Kidney (tissue), 14 donors: ENCODE measurements around the gene CLCN5. TPM values are rescaled to one million over a fixed set of nuclear protein-coding genes. Genes with fewer than 3 reads are reported as not detected.
A peak's percentile ranks its signal among the peaks of the same experiment; 100 is the strongest.

ENCODE experiments used
- DNase-seq, 5 donors: peaks; one replicate each; pipeline ENCODE4 v3.0.0-alpha.2; 2013 to 2020
- FAIRE-seq: peaks from 2 replicates; lab custom pipeline; 2012; peaks lifted over from hg19 to GRCh38; lab: Jason Lieb, UNC
- H3K27ac ChIP-seq, 2 donors: one replicate each; pipeline ENCODE4 v1.7.0; 2013; ENCODE audit warnings: low read depth in 2 of 2, low read length in 2 of 2, inconsistent platforms in 1 of 2
- H3K27me3 ChIP-seq: one replicate; pipeline ENCODE4 v1.7.1; 2013; ENCODE audit warnings: low read length, inconsistent platforms; ENCODE audit not compliant: control insufficient read depth, insufficient read depth
- H3K36me3 ChIP-seq, 3 donors: one replicate each; pipeline versions ENCODE4 v1.7.0 to v1.7.1; 2013; ENCODE audit warnings: low read length in 3 of 3, control low read depth in 1 of 3, inconsistent platforms in 1 of 3; ENCODE audit not compliant: insufficient read depth in 3 of 3, control insufficient read depth in 2 of 3
- H3K4me1 ChIP-seq, 3 donors: one replicate each; pipeline versions ENCODE4 v1.7.0 to v1.7.1; 2013; ENCODE audit warnings: low read length in 3 of 3, inconsistent platforms in 1 of 3, low read depth in 1 of 3; ENCODE audit not compliant: control insufficient read depth in 2 of 3, insufficient read depth in 2 of 3
- H3K4me3 ChIP-seq, 3 donors: one replicate each; pipeline versions ENCODE4 v1.7.0 to v1.8.1; 2013; ENCODE audit warnings: low read length in 3 of 3, control low read depth in 1 of 3, inconsistent platforms in 1 of 3
- H3K9ac ChIP-seq, 3 donors: one replicate each; pipeline versions ENCODE4 v1.7.0 to v1.7.1; 2013; ENCODE audit warnings: low read length in 3 of 3, control low read depth in 1 of 3, inconsistent platforms in 1 of 3
- H3K9me3 ChIP-seq, 3 donors: one replicate each; pipeline versions ENCODE4 v1.7.0 to v1.7.1; 2013; ENCODE audit warnings: low read length in 3 of 3, control low read depth in 1 of 3, inconsistent platforms in 1 of 3; ENCODE audit not compliant: control insufficient read depth in 2 of 3, insufficient read depth in 1 of 3
- intact Hi-C: fragments of 100-400 bp; cut with DNase I; formaldehyde crosslinking; loops from one replicate; pipeline ENCODE4 v1.11.1; 2022
- polyA plus RNA-seq: library from polyadenylated mRNA; stranded (reverse); fragments of 350-450 nt; fragmentation: Illumina TruSeq; extraction: RNeasy Lipid Tissue Mini Kit (QIAGEN cat#74804); gene quantifications from one replicate; pipeline ENCODE4 v1.2.3, GENCODE V29; 2014; ENCODE audit warnings: low read depth, low replicate concordance; ENCODE audit not compliant: insufficient read depth
- total RNA-seq: library from RNA; stranded (reverse); fragmentation: NEBNext Ultra II Directional; extraction: Animal tissue kit (Norgen Biotek cat#: 25700); gene quantifications from one replicate; pipeline ENCODE4 v1.2.1, GENCODE V29; 2021
- TF ChIP-seq, protein P1 (sequence below): IDR thresholded peaks from 3 replicates; pipeline ENCODE4 v1.5.1; 2012; ENCODE audit warnings: mild to moderate bottlenecking, moderate library complexity, borderline replicate concordance; ENCODE audit not compliant: insufficient read depth; ENCODE audit errors: extremely low read depth
- donor health status: control.
- donor health status: control.
- donor health status: control.
- donor health status: control.
- donor health status: control.
- donor health status: DM: yes; HTN: yes; CAD: no.
- donor health status: Normal renal cell carcinoma (clear cell type).

The CLCN5 gene
- total and polyA plus RNA-seq, 2 donors from 2014 or later, result 21.1 to 29.7 TPM

DNA sequence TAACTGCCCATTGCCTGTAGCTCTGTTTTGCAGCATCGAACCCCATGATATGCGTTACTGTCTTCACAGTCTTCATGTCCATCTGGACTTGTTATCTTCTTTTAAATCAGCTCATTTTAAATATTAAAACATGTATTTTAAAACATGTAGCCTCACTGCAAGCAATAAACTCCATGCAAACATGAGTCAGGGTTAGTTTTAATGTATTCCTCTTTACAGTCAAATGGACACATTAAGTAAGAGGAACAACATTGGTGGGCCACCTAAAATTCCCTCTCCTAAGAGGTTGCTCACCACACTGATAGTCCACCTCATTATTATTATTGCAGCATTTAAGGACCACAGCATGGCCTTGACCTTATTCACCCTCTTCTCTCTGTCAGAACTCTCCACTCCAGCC lies 74.1 kb downstream of the CLCN5 start:
- no peak for DNase-seq
- no peak overlapping the region for H3K27ac ChIP-seq
- H3K27me3 ChIP-seq, result no peaks in the 10 kb centered on the region
- no peaks in the 10 kb centered on the region for H3K36me3 ChIP-seq
- H3K9ac ChIP-seq, result no peak overlapping the region
- H3K4me1 ChIP-seq, result peaks cover 0 to 12% (median 7%) of the 10 kb centered on the region in 3 donors
- FAIRE-seq, result no peak
- intact Hi-C loops, result no loop called here
- H3K4me3 ChIP-seq, result no peak overlapping the region
- no peaks in the 10 kb centered on the region for H3K9me3 ChIP-seq
- TF ChIP-seq, protein P1, sequence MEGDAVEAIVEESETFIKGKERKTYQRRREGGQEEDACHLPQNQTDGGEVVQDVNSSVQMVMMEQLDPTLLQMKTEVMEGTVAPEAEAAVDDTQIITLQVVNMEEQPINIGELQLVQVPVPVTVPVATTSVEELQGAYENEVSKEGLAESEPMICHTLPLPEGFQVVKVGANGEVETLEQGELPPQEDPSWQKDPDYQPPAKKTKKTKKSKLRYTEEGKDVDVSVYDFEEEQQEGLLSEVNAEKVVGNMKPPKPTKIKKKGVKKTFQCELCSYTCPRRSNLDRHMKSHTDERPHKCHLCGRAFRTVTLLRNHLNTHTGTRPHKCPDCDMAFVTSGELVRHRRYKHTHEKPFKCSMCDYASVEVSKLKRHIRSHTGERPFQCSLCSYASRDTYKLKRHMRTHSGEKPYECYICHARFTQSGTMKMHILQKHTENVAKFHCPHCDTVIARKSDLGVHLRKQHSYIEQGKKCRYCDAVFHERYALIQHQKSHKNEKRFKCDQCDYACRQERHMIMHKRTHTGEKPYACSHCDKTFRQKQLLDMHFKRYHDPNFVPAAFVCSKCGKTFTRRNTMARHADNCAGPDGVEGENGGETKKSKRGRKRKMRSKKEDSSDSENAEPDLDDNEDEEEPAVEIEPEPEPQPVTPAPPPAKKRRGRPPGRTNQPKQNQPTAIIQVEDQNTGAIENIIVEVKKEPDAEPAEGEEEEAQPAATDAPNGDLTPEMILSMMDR, result no peak

DNA sequence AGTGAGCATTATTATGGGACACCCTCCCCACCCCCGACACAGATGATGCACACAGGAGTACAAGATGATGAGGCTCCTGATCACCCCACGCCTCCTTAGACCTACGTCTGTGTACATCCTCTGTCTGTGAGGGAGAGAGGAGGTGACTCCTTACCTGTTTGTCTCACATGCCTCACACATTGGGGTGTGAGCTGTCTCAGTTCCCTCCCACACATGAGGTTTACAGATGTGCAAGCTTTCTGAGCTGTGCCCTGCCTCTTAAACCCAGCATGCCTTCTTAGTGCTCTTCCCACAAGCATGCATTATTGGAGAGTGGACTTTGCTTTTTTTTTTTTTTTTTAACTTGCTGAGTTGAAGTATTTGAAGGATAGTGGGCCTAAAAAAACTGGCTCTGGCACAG lies 76.7 kb downstream of the CLCN5 start:
- H3K9me3 ChIP-seq, result no peaks in the 10 kb centered on the region
- H3K36me3 ChIP-seq, result no peaks in the 10 kb centered on the region
- TF ChIP-seq, protein P1, result no peak
- FAIRE-seq, result no peak
- H3K4me3 ChIP-seq, result no peak overlapping the region
- intact Hi-C loops, result no loop called here
- no peak overlapping the region for H3K9ac ChIP-seq
- peak in 1 of 5 donors; percentile 16 for DNase-seq
- peaks cover 0 to 4% (median 4%) of the 10 kb centered on the region in 3 donors for H3K4me1 ChIP-seq
- no peaks in the 10 kb centered on the region for H3K27me3 ChIP-seq
- H3K27ac ChIP-seq, result no peak overlapping the region

DNA sequence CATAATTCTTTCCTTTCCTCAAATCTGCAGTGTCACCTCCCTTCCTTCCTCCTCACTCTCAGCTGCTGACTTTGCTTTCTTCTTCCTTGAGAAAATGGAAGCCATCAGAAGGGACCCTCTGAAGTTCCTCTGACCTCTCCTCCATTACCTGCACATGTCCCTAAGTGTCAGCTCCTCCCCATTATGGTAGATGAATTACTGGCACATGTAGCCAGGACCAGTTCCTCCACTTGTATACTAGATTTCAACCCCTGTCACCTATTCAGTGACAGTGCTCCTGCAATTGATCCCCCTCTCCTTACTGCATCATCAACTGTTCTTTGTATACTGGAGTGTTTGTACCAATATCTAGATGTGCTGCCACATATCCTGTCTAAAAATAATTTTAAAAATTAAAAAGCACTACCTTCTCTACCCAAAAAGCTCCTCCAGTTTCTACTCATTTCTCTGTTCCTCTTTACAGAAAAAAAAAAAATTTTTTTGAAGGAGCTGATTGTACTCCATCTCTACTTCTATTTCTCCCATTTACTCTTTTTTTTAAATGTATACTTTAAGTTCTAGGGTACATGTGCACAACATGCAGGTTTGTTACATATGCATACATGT lies 78.6 kb downstream of the CLCN5 start:
- DNase-seq, result no peak
- TF ChIP-seq, protein P1, result no peak

More for the DNA sequence above, 78.6 kb downstream of the CLCN5 start:
- Histone ChIP-seq H3K36me3 (no peaks in the 10 kb centered on the region), H3K4me3 (no peak overlapping the region), H3K27me3 (no peaks in the 10 kb centered on the region), H3K9ac (no peak overlapping the region), H3K4me1 (peaks cover 0 to 4% (median 4%) of the 10 kb centered on the region in 3 donors), H3K9me3 (no peaks in the 10 kb centered on the region), H3K27ac (no peak overlapping the region)
- no peak for FAIRE-seq
- intact Hi-C loops, result no loop called here
